Upper lobe of right lung (tissue), 1 donor: Measurements from ENCODE around the gene ATXN1L. TPM values are rescaled to one million over a fixed set of nuclear protein-coding genes. Genes with fewer than 3 reads are reported as not detected.
"Not testable (repeated sequence)": the region's sequence is repeated elsewhere in the genome, so short reads cannot be mapped to it uniquely, and the experiment has no call there.

ENCODE experiments used
- ATAC-seq: fragments of 200-7000 bp; cut with Tn5 transposase; one replicate; pipeline ENCODE4 v1.9.1; 2020; ENCODE audit warnings: mild to moderate bottlenecking, moderate library complexity
- DNase-seq: peaks from one replicate; pipeline ENCODE4 v3.0.0-alpha.2; 2020
- H3K27ac ChIP-seq: fragments of 200-600 bp; one replicate; pipeline ENCODE4 v1.8.0; 2022
- H3K27me3 ChIP-seq: fragments of 200-600 bp; one replicate; pipeline ENCODE4 v1.8.0; 2022; ENCODE audit warnings: mild to moderate bottlenecking
- H3K36me3 ChIP-seq: fragments of 200-600 bp; one replicate; pipeline ENCODE4 v1.8.0; 2022
- H3K4me1 ChIP-seq: fragments of 200-600 bp; one replicate; pipeline ENCODE4 v1.8.0; 2022
- H3K4me3 ChIP-seq: fragments of 200-600 bp; one replicate; pipeline ENCODE4 v1.8.0; 2022; ENCODE audit warnings: mild to moderate bottlenecking
- H3K9me3 ChIP-seq: fragments of 200-600 bp; one replicate; pipeline ENCODE4 v1.8.0; 2022
- CTCF ChIP-seq: fragments of 200-600 bp; IDR thresholded peaks from one replicate; pipeline ENCODE4 v1.8.0; 2022; ENCODE audit warnings: antibody characterized with exemption
- intact Hi-C: fragments of 100-400 bp; cut with DNase I; formaldehyde crosslinking; loops from one replicate; pipeline ENCODE4 v1.11.0; 2022
- total RNA-seq: library from RNA; stranded (reverse); fragmentation: NEBNext Ultra II Directional; extraction: Animal tissue kit (Norgen Biotek cat#: 25700); gene quantifications from one replicate; pipeline ENCODE4 v1.2.1, GENCODE V29; 2021
- donor health status: DM: no; HTN: yes; CAD: no; lungs with severe emphysema.

ATXN1L gene
- total RNA-seq, 1 donor from 2014 or later = 32.2 TPM

DNA sequence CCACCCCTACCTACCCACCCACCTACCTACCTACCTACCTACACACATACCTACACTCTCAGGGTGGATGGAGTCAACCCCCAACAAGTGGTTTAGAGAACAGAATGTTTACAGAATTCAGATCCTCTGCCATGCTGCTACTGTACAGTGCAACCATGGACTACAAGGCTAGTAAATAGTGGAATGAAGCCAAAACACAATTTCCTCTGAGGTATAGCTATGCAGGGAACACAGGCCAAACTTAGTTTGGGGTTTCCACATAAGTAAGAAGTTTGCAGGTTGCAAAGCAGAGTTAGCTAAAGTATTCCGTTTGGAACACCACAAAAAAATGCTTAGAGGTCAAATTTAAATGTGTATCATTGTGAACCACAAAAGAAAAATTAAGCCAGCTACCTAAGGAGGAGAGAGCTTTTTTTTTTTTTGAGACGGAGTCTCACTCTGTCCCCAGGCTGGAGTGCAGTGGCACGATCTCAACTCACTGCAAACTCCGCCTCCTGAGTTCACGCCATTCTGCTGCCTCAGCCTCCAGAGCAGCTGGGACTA, 34.4 kb upstream of the ATXN1L start:
- ATAC-seq (no peak), DNase-seq (no peak)
- Histone ChIP-seq H3K4me3 (no peak overlapping the region), H3K27ac (no peak overlapping the region), H3K9me3 (no peaks in the 10 kb centered on the region), H3K27me3 (no peaks in the 10 kb centered on the region), H3K4me1 (peaks cover 22% of the 10 kb centered on the region), H3K36me3 (no peaks in the 10 kb centered on the region)
- no peak for TF ChIP-seq CTCF
- intact Hi-C loops = no loop called here

DNA sequence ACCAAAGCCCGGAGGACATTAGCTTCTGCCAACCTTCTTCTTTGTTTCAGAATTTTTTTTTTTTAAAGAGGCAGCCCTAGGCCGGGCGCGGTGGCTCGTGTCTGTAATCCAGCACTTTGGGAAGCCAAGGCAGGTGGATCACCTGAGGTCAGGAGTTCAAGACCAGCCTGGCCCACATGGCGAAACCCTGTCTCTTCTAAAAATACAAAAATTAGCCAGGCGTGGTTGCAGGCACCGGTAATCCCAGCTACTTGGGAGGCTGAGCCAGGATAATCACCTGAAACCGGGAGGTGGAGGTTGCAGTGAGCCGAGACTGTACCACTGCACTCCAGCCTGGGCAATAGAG, 28.6 kb upstream of the ATXN1L start:
- H3K4me1 ChIP-seq, DNase-seq, H3K9me3 ChIP-seq, H3K4me3 ChIP-seq, H3K36me3 ChIP-seq, ATAC-seq, intact Hi-C loops, H3K27me3 ChIP-seq: not testable (repeated sequence)
- peak overlapping the region; percentile 33 for H3K27ac ChIP-seq

DNA sequence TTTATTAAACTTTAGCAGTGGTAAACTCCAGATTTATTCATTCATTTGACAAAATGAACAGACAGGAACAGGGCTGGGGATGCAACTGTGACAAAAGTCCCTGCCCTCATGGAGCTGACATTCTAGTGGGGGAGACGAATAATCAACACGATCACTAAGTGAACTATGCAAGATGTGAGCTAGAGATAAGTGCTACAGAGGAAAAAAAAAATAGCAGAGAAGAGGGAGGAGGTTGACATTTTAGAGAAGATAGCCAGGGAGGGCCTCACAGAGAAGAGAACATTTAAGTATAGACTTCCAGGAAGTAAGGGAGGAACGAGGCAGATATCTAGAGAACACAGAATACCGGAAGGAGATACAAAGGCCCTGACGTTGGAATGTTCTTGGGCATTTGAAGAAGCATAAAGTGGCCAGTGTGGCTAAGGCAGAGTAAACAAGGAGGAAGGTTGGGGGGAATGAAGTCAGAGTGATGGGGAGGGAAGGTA, 19.2 kb upstream of the ATXN1L start:
- H3K4me3 ChIP-seq = no peak overlapping the region
- ATAC-seq (peak; percentile 66), DNase-seq (no peak)
- no peaks in the 10 kb centered on the region for H3K9me3 ChIP-seq
- no peaks in the 10 kb centered on the region for H3K27me3 ChIP-seq
- H3K4me1 ChIP-seq = no peaks in the 10 kb centered on the region
- no peaks in the 10 kb centered on the region for H3K36me3 ChIP-seq
- intact Hi-C loops = no loop called here
- no peak for TF ChIP-seq CTCF
- H3K27ac ChIP-seq = no peak overlapping the region

DNA sequence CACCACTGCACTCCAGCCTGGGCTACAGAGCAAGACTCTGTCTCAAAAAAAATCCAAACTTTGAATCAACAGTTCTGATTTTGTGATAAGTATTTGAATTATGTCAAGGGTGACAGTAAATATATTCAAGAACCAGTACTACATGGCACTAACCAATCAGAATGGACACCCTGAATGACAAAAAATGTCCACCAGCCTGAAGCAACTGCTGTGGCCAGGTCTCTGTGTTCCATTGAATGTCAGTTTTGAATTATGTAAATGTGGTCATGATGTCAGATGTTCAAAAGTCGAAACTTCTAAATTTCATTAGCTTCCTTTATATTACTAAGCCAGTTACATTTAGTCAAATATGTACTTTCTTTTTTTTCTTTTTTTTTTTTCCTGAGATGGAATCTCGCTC, 15.4 kb upstream of the ATXN1L start:
- Histone ChIP-seq H3K36me3 (no peaks in the 10 kb centered on the region), H3K4me3 (no peak overlapping the region), H3K27me3 (no peaks in the 10 kb centered on the region), H3K9me3 (no peaks in the 10 kb centered on the region), H3K27ac (no peak overlapping the region), H3K4me1 (no peaks in the 10 kb centered on the region)
- intact Hi-C loops = no loop called here
- ATAC-seq (peak; percentile 47), DNase-seq (no peak)
- TF ChIP-seq CTCF = no peak

GRCh38 chr16:71831698-71832097, 14.1 kb upstream of the ATXN1L start:
- H3K36me3 ChIP-seq, H3K27ac ChIP-seq, ATAC-seq, H3K9me3 ChIP-seq, H3K4me1 ChIP-seq, intact Hi-C loops, H3K4me3 ChIP-seq, H3K27me3 ChIP-seq, DNase-seq: not testable (repeated sequence)

DNA sequence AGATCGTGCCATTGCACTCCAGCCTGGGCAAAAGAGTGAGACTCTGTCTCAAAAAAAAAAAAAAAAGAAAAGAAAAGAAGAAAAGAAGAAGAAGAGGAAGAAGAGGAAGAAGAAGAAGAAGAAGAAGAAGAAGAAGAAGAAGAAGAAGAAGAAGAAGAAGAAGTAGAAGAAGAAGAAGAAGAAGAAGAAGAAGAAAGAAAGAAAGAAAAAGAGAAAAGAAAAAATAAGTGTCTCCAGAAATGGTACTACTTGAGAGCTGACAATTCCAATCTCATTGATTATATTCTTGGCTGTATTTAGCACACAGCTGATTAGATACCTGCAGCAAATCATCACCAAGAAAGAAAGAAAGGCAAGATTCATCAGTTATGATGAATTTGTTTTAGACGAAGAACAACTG, 13.7 kb upstream of the ATXN1L start:
- H3K9me3 ChIP-seq, H3K4me3 ChIP-seq, H3K27ac ChIP-seq, H3K36me3 ChIP-seq, H3K4me1 ChIP-seq, intact Hi-C loops, H3K27me3 ChIP-seq, ATAC-seq, DNase-seq: not testable (repeated sequence)

DNA sequence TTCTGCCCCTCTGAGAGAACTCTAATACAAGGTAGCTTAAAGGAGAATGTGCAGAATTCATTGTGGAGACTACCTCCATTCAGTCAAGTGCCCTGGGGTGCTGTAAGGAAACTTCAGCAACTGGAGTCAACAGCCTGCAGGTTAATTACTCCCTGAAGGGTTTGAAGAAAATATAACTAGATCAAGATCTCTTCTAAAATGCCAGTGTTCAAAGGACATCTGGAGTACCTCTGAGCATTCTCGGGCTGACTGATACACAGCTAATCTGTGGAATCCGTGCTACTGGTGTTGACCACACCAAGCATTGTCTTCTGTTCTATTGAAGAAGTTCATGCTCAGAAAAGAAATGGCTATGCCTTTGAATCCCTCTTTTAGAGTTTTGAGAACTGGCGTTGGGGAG, 11.5 kb upstream of the ATXN1L start:
- ATAC-seq (no peak), DNase-seq (no peak)
- no peak overlapping the region for H3K27ac ChIP-seq

More for the DNA sequence above, 11.5 kb upstream of the ATXN1L start:
- no peaks in the 10 kb centered on the region for H3K36me3 ChIP-seq
- no peak overlapping the region for H3K4me3 ChIP-seq
- TF ChIP-seq CTCF = no peak
- no peaks in the 10 kb centered on the region for H3K4me1 ChIP-seq
- intact Hi-C loops = no loop called here
- H3K9me3 ChIP-seq = no peaks in the 10 kb centered on the region
- H3K27me3 ChIP-seq = no peaks in the 10 kb centered on the region
